H54 (cell line): ENCODE measurements around the gene ABI1.

Experiments
- DNase-seq: peaks from one replicate; pipeline ENCODE4 v3.0.0; 2011; ENCODE audit warnings: low spot score, mixed read lengths; ENCODE audit not compliant: insufficient read length
- FAIRE-seq: peaks from 3 replicates; lab custom pipeline; 2011; peaks lifted over from hg19 to GRCh38; lab: Jason Lieb, UNC
- POLR2A ChIP-seq: IDR thresholded peaks from 2 replicates; pipeline ENCODE4 v1.6.1; 2011; ENCODE audit warnings: low read depth, mild to moderate bottlenecking, low read length

Gene ABI1

GRCh38 chr10:26739071-26739631, 121.6 kb downstream of the ABI1 start:
- no peak for FAIRE-seq
- no peak for TF ChIP-seq POLR2A
- no peak for DNase-seq

- no peak for DNase-seq
- FAIRE-seq, result no peak
- TF ChIP-seq POLR2A, result no peak
Observed at GRCh38 chr10:26738301-26738911, 122.4 kb downstream of the ABI1 start.

GRCh38 chr10:26737730-26738129, 123.0 kb downstream of the ABI1 start:
- TF ChIP-seq POLR2A, result no peak
- DNase-seq (no peak), FAIRE-seq (no peak)

DNA sequence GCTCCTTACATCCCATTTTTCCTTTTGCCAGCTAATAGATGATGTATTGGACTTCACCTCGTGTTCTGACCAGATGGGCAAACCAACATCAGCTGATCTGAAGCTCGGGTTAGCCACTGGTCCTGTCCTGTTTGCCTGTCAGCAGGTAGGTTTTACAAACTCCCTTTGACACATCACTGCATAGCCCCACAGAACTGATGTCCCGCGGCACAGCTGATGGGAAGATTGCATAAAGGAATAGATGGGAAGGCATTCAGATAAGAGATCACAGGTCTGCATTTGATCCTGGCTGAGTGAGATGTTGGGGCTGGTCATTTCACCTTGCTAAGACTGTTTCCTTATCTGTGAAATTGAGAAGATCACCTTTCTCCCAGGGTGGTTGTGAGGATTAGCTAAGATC, 125.3 kb downstream of the ABI1 start:
- no peak for DNase-seq
- FAIRE-seq, result no peak
- TF ChIP-seq POLR2A, result no peak

DNA sequence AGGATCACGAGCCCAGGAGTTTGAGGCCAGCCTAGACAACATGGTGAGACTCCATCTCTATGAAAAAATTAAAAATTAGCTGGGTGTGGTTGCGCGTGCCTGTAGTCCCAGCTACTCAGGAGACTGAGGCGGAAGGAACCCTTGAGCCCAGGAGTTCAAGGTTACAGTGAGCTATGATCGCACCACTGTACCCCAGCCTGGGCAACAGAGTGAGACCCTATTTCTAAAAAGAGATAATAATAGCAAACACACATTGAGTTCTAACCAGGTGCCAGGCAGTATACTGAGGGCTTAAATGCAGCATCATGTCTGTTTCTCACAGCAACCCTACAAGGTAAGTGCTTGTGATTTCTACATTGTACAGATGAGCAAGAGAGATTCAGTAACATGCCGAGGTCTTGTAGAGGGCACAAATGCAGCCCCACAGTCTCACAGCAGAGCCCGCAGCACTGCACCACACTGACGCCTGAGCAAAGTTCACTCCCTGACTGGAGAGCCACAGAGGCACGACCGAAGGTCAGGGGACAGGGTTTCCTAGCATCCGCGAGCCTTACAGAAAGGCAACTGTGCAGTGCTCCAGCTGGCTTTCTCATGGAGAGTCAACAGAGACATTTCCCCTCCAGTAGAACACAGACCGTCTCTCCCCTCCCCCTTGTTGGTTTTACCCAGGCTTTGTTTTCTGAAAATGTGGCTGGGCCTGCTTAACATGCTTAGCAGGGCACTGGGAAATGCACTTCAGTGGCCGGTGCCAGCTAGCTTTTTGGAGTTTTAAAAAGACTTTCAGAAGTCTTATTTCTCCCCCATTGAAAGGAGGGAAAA, 126.8 kb downstream of the ABI1 start:
- TF ChIP-seq POLR2A, result no peak
- FAIRE-seq, result no peak
- no peak for DNase-seq

- FAIRE-seq (no peak), DNase-seq (no peak)
- TF ChIP-seq POLR2A, result no peak
Observed at GRCh38 chr10:26730552-26730951, 130.2 kb downstream of the ABI1 start.

DNA sequence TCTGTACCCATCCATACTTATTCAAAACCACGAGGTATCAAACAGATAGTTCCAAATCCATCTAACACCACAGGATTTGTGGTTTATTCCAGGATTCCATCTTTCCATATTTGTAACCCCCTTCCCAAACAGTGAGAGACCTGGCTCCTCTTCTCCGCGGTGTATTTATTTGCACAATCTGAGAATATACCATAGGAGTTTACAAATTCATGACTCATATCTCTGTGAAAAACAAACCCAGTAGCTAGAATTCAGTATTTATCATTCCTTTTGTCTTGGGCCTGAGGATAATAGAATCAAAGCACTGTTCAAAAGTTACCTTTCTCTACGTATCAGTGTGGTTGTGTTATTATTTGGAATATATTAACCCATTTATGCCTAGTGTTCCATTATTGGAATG, 131.4 kb downstream of the ABI1 start:
- TF ChIP-seq POLR2A, result no peak
- FAIRE-seq (no peak), DNase-seq (no peak)

GRCh38 chr10:26728957-26729356, 131.8 kb downstream of the ABI1 start:
- FAIRE-seq (no peak), DNase-seq (no peak)
- TF ChIP-seq POLR2A, result no peak

DNA sequence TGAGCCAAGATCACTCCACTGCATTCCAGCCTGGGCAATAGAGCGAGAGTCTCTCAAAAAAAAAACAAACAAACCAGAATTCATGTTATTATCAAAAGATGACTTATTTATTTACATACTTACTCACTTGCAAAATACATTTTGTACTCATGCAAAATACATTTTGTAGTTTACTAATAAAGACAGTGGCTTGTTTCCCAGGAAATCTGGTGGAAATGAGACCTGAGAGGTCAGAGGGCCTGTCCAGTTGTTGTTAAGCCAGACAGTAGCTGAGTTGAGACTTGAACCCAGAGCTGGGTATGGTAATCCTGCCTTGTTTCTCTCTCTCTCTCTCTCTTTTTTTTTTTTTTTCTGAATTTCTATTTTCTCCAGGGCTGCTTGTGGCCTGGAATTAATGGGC, 133.8 kb downstream of the ABI1 start:
- FAIRE-seq, result no peak
- no peak for TF ChIP-seq POLR2A
- DNase-seq, result no peak

DNA sequence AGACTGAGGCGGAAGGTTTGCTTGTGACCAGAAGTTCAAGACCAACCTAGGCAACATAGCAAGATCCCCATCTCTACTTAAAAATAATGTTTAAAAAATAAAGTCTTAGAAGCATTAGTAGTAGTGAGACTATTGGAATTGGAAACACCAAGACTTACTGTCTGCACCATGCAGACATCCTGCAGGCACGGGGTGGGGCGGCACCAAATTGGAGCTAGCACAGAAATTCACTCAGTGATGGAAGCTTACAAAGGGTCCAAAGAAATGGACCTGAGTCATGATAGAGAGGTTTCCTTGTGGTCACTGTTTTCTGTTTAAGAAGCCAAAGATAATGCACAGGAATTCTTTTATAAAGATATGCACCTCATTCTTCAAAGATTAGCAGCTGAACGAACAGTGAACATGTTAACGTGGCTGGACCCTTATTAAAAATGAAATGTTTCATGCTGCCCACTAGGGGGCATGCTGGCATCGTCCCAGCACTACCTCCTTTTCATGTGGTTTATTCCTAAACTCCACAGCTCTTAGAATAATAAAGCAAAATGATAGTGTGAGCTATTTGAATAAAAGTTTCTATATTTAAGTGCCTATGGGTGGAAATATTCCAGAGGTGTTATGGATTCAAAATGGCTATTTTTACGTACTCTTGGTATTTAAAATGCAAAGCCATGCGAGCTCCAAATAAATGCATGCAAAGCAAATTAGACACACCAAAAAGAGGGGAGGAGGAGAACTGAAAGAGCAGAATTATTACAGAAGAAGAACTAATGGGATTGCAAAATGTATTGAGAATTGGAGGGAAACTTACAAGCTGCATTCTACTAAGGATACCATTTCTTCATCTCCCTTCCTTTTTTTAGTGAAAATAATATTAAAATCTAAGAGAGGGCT, 134.7 kb downstream of the ABI1 start:
- peak; percentile 27 for DNase-seq
- TF ChIP-seq POLR2A, result no peak
- FAIRE-seq, result peak; percentile 75

GRCh38 chr10:26723016-26723415, 137.7 kb downstream of the ABI1 start:
- FAIRE-seq (no peak), DNase-seq (no peak)
- TF ChIP-seq POLR2A, result no peak

GRCh38 chr10:26721561-26721960, 139.2 kb downstream of the ABI1 start:
- TF ChIP-seq POLR2A, result no peak
- DNase-seq (no peak), FAIRE-seq (no peak)

DNA sequence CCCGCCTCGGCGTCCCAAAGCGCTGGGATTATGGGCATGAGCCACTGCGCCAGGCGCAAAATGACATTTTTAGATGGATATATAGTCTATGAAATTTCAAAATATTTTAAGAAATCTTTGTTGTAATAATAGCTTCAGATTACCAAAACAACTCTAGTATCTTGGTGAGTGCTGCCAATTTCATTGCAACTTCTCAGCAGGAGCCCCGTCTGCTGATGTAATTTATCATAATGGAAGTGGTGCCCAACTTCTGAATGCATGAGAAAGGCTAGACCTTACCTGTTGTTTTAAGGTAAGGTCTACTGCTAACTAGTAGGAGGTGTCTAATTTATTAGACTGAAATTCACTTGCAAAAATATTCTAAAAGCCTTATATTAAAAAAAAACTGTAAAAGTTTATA, 143.3 kb downstream of the ABI1 start:
- no peak for FAIRE-seq
- no peak for DNase-seq
- TF ChIP-seq POLR2A, result no peak

DNA sequence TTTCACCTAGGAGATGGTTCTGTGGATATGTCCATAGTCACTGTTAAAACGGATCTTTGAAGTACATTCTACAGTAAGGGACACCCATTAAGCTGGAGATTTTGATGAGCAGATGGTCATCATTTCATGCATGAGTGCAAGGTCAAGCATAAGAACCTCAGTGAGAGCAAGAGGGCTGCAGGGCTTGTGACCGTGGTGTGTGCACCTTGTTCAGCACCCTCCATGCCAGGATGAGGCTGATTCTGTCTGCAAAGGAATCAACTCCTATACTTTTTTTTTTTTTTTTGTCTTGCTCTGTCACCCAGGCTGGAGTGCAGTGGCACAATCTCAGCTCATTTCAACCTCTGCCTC, 145.6 kb downstream of the ABI1 start:
- TF ChIP-seq POLR2A, result no peak
- DNase-seq, result no peak
- no peak for FAIRE-seq
